Tibial nerve (tissue), 4 donors: ENCODE results near the gene DNASE1L2. TPM values are rescaled to one million over a fixed set of nuclear protein-coding genes. Genes with fewer than 3 reads are reported as not detected.
A peak's percentile ranks its signal among the peaks of the same experiment; 100 is the strongest.

Source experiments
- DNase-seq, 2 donors: peaks; one replicate each; pipeline ENCODE4 v3.0.0-alpha.2; 2019; ENCODE audit warnings: low spot score in 2 of 2
- H3K27ac ChIP-seq, 4 donors: fragments of 200-600 bp; sonication (generic) in 3 of 4; one replicate each; pipeline ENCODE4 v1.5.1; 2017 to 2019; ENCODE audit warnings: mild to moderate bottlenecking in 1 of 4
- H3K27me3 ChIP-seq, 2 donors: fragments of 200-600 bp; sonication (generic) in 1 of 2; one replicate each; pipeline versions ENCODE4 v1.5.1 to v1.6.0; 2017 to 2019
- H3K36me3 ChIP-seq, 3 donors: fragments of 200-600 bp; sonication (generic); one replicate each; pipeline ENCODE4 v1.5.1; 2018 to 2019
- H3K4me1 ChIP-seq, 4 donors: fragments of 200-600 bp; sonication (generic) in 3 of 4; one replicate each; pipeline ENCODE4 v1.5.1; 2017 to 2019
- H3K4me3 ChIP-seq, 4 donors: fragments of 200-600 bp; sonication (generic) in 3 of 4; one replicate each; pipeline ENCODE4 v1.5.1; 2017 to 2019; ENCODE audit warnings: mild to moderate bottlenecking in 1 of 4, moderate library complexity in 1 of 4
- H3K9me3 ChIP-seq, 4 donors: fragments of 200-600 bp; sonication (generic) in 3 of 4; one replicate each; pipeline ENCODE4 v1.5.1; 2017 to 2019
- CTCF ChIP-seq, 5 experiments: fragments of 200-600 bp in 3 of 5; fragments of 450-650 bp in 2 of 5; sonication (generic) in 3 of 5; IDR thresholded peaks; one replicate each; pipeline ENCODE4 v1.5.1; 2016 to 2019; ENCODE audit warnings: antibody characterized with exemption in 5 of 5, mild to moderate bottlenecking in 3 of 5, moderate library complexity in 2 of 5
- EP300 ChIP-seq, 2 donors: sonication (generic); formaldehyde crosslinking; IDR thresholded peaks; one replicate each; pipeline ENCODE4 v1.6.1; 2017; ENCODE audit warnings: antibody characterized with exemption in 2 of 2, mild to moderate bottlenecking in 1 of 2
- POLR2A ChIP-seq, 2 donors: fragments of 450-650 bp; IDR thresholded peaks; one replicate each; pipeline ENCODE4 v1.6.1; 2017; ENCODE audit warnings: antibody characterized with exemption in 2 of 2, mild to moderate bottlenecking in 2 of 2, moderate library complexity in 2 of 2
- WGBS, 2 donors: methylation state at CpG; one replicate each; pipeline ENCODE4 v1.1.5; 2018; 5-methylcytosine and 5-hydroxymethylcytosine counted together
- total RNA-seq, 4 donors: library from RNA; depleted of rRNA; stranded (reverse); fragments of >200 nt; gene quantifications; one replicate each; pipeline ENCODE4 v1.1.0, GENCODE V29; 2016

The DNASE1L2 gene
- total RNA-seq, 4 donors from 2014 or later, result 0.39 to 5.4 (median 0.64) TPM

GRCh38 chr16:2267913-2268666 is 31.8 kb downstream of the DNASE1L2 start, which contains the start of gene RNPS1:
Gene RNPS1 (minus strand): TSS chr16:2268126. CDS start chr16:2264643, 3,483 bp downstream.
- TF ChIP-seq EP300 (IDR thresholded peaks at IDR 0.05) (peak; percentile 91 to 100), CTCF (IDR thresholded peaks at IDR 0.05) (peak in 2 of 5 experiments; percentile 43 to 80), POLR2A (IDR thresholded peaks at IDR 0.05) (peak; percentile 98 to 99)
- peaks cover 0 to 59% (median 17%) of the 10 kb centered on the region in 4 donors for H3K4me1 ChIP-seq
- WGBS, 2 donors, result 0 to 1% methylated on average over 22 to 46 of the region's 88 CpGs

GRCh38 chr16:2270070-2270462 is 33.8 kb downstream of the DNASE1L2 start:
- Histone ChIP-seq H3K36me3 (peaks cover 0 to 7% (median 0%) of the 10 kb centered on the region in 3 donors), H3K9me3 (no peaks in the 10 kb centered on the region), H3K4me1 (peaks cover 0 to 55% (median 17%) of the 10 kb centered on the region in 4 donors), H3K27me3 (no peaks in the 10 kb centered on the region), H3K27ac (peak overlapping the region in 1 of 4 donors; percentile 95), H3K4me3 (no peak overlapping the region)
- no peak for TF ChIP-seq CTCF (IDR thresholded peaks at IDR 0.05)
- TF ChIP-seq EP300 (IDR thresholded peaks at IDR 0.05), result no peak
- no peak for TF ChIP-seq POLR2A (IDR thresholded peaks at IDR 0.05)
- no peak for DNase-seq
- 74 to 79% methylated on average over 9 of the region's 9 CpGs for WGBS, 2 donors

More at GRCh38 chr16:2267913-2268666, 31.8 kb downstream of the DNASE1L2 start, which contains the start of gene RNPS1:
- H3K9me3 ChIP-seq, result no peaks in the 10 kb centered on the region
- H3K36me3 ChIP-seq, result peaks cover 0 to 15% (median 0%) of the 10 kb centered on the region in 3 donors
- peak within 1 kb of the TSS; percentile 67 to 94 (median 76) for H3K4me3 ChIP-seq
- peak; percentile 92 to 93 for DNase-seq
- H3K27me3 ChIP-seq, result no peaks in the 10 kb centered on the region
- H3K27ac ChIP-seq, result peak within 1 kb of the TSS; percentile 89 to 97 (median 96)

- no peak for TF ChIP-seq CTCF (IDR thresholded peaks at IDR 0.05)
- TF ChIP-seq EP300 (IDR thresholded peaks at IDR 0.05), result no peak
- no peak for TF ChIP-seq POLR2A (IDR thresholded peaks at IDR 0.05)
- DNase-seq, result no peak
- Histone ChIP-seq H3K4me1 (peaks cover 0 to 48% (median 15%) of the 10 kb centered on the region in 4 donors), H3K27ac (no peak overlapping the region), H3K9me3 (no peaks in the 10 kb centered on the region), H3K27me3 (no peaks in the 10 kb centered on the region), H3K4me3 (no peak overlapping the region), H3K36me3 (peaks cover 0 to 15% (median 0%) of the 10 kb centered on the region in 3 donors)
- 73 to 78% methylated on average over 9 to 13 of the region's 15 CpGs for WGBS, 2 donors
Observed at GRCh38 chr16:2270588-2271470, 34.6 kb downstream of the DNASE1L2 start.

GRCh38 chr16:2271848-2272461 is 35.7 kb downstream of the DNASE1L2 start:
- 83 to 90% methylated on average over 8 to 11 of the region's 14 CpGs for WGBS, 2 donors

More at GRCh38 chr16:2271848-2272461, 35.7 kb downstream of the DNASE1L2 start:
- TF ChIP-seq EP300 (IDR thresholded peaks at IDR 0.05), result no peak
- TF ChIP-seq POLR2A (IDR thresholded peaks at IDR 0.05), result no peak
- no peak for TF ChIP-seq CTCF (IDR thresholded peaks at IDR 0.05)
- no peaks in the 10 kb centered on the region for H3K27me3 ChIP-seq
- DNase-seq, result no peak
- no peaks in the 10 kb centered on the region for H3K9me3 ChIP-seq
- H3K4me1 ChIP-seq, result peaks cover 0 to 38% (median 11%) of the 10 kb centered on the region in 4 donors
- H3K27ac ChIP-seq, result no peak overlapping the region
- H3K4me3 ChIP-seq, result no peak overlapping the region
- peaks cover 0 to 26% (median 0%) of the 10 kb centered on the region in 3 donors for H3K36me3 ChIP-seq
